Stomach (tissue), 4 donors: ENCODE measurements around the gene CDH23.

Experiments
- POLR2AphosphoS5 ChIP-seq, 3 donors: sonication (generic); formaldehyde crosslinking; IDR thresholded peaks; one replicate each; pipeline ENCODE4 v1.6.1; 2016; ENCODE audit warnings: antibody characterized with exemption in 3 of 3
- TF ChIP-seq, protein P1 (sequence below), 7 experiments: fragments of 450-650 bp in 4 of 7; fragments of 200-600 bp in 3 of 7; sonication (generic) in 3 of 7; IDR thresholded peaks; one replicate each; pipeline ENCODE4 v1.5.1; 2016 to 2019; ENCODE audit warnings: antibody characterized with exemption in 7 of 7, control low read depth in 2 of 7, mild to moderate bottlenecking in 1 of 7

DNA sequence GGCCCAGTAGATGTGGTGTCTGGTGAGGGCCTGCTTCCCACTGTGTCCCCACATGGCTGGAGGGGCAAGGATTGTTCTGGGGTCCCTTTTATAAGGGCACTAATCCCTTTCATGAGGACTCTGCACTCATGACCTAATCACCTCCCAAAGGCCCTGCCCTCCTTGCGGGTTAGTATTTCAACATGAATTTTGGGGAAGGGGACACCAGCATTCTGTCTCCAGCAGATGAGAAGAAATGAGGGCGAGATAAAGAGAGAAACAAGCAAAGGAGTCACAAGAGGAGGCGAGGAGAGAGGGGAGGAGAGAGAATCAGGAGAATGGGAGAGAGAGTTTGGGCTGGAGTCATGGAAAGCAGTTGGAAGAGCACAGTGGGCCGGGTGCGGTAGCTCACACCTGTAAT, 239.1 kb downstream of the CDH23 start:
- no peak for TF ChIP-seq POLR2AphosphoS5 (IDR thresholded peaks at IDR 0.05)
- TF ChIP-seq, protein P1, sequence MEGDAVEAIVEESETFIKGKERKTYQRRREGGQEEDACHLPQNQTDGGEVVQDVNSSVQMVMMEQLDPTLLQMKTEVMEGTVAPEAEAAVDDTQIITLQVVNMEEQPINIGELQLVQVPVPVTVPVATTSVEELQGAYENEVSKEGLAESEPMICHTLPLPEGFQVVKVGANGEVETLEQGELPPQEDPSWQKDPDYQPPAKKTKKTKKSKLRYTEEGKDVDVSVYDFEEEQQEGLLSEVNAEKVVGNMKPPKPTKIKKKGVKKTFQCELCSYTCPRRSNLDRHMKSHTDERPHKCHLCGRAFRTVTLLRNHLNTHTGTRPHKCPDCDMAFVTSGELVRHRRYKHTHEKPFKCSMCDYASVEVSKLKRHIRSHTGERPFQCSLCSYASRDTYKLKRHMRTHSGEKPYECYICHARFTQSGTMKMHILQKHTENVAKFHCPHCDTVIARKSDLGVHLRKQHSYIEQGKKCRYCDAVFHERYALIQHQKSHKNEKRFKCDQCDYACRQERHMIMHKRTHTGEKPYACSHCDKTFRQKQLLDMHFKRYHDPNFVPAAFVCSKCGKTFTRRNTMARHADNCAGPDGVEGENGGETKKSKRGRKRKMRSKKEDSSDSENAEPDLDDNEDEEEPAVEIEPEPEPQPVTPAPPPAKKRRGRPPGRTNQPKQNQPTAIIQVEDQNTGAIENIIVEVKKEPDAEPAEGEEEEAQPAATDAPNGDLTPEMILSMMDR (IDR thresholded peaks at IDR 0.05), result no peak
